Glutamatergic neuron (in vitro differentiated cells): ENCODE results near the gene HOXB3. TPM values are rescaled to one million over a fixed set of nuclear protein-coding genes. Genes with fewer than 3 reads are reported as not detected.

Experiments
- DNase-seq: peaks from one replicate; pipeline ENCODE4 v3.0.0; 2022
- H3K27ac Mint-ChIP-seq: one replicate; pipeline ENCODE4 v1.8.0; 2020; ENCODE audit warnings: mild to moderate bottlenecking, mixed read lengths, inconsistent platforms; ENCODE audit not compliant: unreplicated experiment
- H3K27me3 Mint-ChIP-seq: one replicate; pipeline ENCODE4 v1.8.0; 2020; ENCODE audit warnings: mild to moderate bottlenecking, moderate library complexity, mixed read lengths, inconsistent platforms; ENCODE audit not compliant: unreplicated experiment
- H3K36me3 Mint-ChIP-seq: one replicate; pipeline ENCODE4 v1.8.0; 2020; ENCODE audit warnings: mild to moderate bottlenecking, mixed read lengths, inconsistent platforms; ENCODE audit not compliant: unreplicated experiment
- H3K4me1 Mint-ChIP-seq: one replicate; pipeline ENCODE4 v1.8.0; 2020; ENCODE audit warnings: mild to moderate bottlenecking, low read depth, mixed read lengths, inconsistent platforms; ENCODE audit not compliant: unreplicated experiment
- H3K4me3 Mint-ChIP-seq: one replicate; pipeline ENCODE4 v1.8.0; 2020; ENCODE audit warnings: mild to moderate bottlenecking, mixed read lengths, inconsistent platforms; ENCODE audit not compliant: unreplicated experiment
- H3K9me3 Mint-ChIP-seq: one replicate; pipeline ENCODE4 v1.8.0; 2020; ENCODE audit warnings: mild to moderate bottlenecking, moderate library complexity, mixed read lengths, inconsistent platforms; ENCODE audit not compliant: unreplicated experiment
- CTCF ChIP-seq: fragments of 200-600 bp; sonication (generic); IDR thresholded peaks from one replicate; pipeline ENCODE4 v1.5.0; 2021; ENCODE audit not compliant: partially characterized antibody, unreplicated experiment
- total RNA-seq: library from RNA; stranded (reverse); fragmentation: NEBNext Ultra II Directional; extraction: Animal tissue kit (Norgen Biotek cat#: 25700); gene quantifications from one replicate; pipeline ENCODE4 v1.2.1, GENCODE V29; 2021; ENCODE audit not compliant: unreplicated experiment

Gene HOXB3
- total RNA-seq, 1 donor from 2014 or later = not detected

GRCh38 chr17:48504953-48505352 lies 85.1 kb downstream of the HOXB3 start:
- no peaks in the 10 kb centered on the region for H3K36me3 Mint-ChIP-seq
- H3K4me1 Mint-ChIP-seq = no peaks in the 10 kb centered on the region
- H3K27ac Mint-ChIP-seq = no peak overlapping the region
- H3K27me3 Mint-ChIP-seq = peaks cover 6% of the 10 kb centered on the region
- H3K9me3 Mint-ChIP-seq = no peaks in the 10 kb centered on the region
- no peak overlapping the region for H3K4me3 Mint-ChIP-seq
- no peak for TF ChIP-seq CTCF
- no peak for DNase-seq

GRCh38 chr17:48503747-48504146 lies 86.3 kb downstream of the HOXB3 start:
- H3K27ac Mint-ChIP-seq = no peak overlapping the region
- no peaks in the 10 kb centered on the region for H3K4me1 Mint-ChIP-seq
- H3K9me3 Mint-ChIP-seq = no peaks in the 10 kb centered on the region
- TF ChIP-seq CTCF = no peak
- H3K27me3 Mint-ChIP-seq = peaks cover 4% of the 10 kb centered on the region
- no peak for DNase-seq
- H3K4me3 Mint-ChIP-seq = no peak overlapping the region
- no peaks in the 10 kb centered on the region for H3K36me3 Mint-ChIP-seq

- Mint-ChIP-seq H3K27me3 (peaks cover 4% of the 10 kb centered on the region), H3K36me3 (no peaks in the 10 kb centered on the region), H3K9me3 (no peaks in the 10 kb centered on the region), H3K27ac (no peak overlapping the region), H3K4me3 (no peak overlapping the region), H3K4me1 (no peaks in the 10 kb centered on the region)
- TF ChIP-seq CTCF = no peak
- DNase-seq = no peak
Observed at GRCh38 chr17:48502901-48503300, 87.1 kb downstream of the HOXB3 start.

GRCh38 chr17:48502312-48502711 lies 87.7 kb downstream of the HOXB3 start:
- H3K4me3 Mint-ChIP-seq = no peak overlapping the region
- H3K27ac Mint-ChIP-seq = no peak overlapping the region
- no peaks in the 10 kb centered on the region for H3K4me1 Mint-ChIP-seq
- no peaks in the 10 kb centered on the region for H3K36me3 Mint-ChIP-seq
- peaks cover 4% of the 10 kb centered on the region for H3K27me3 Mint-ChIP-seq
- DNase-seq = no peak
- no peaks in the 10 kb centered on the region for H3K9me3 Mint-ChIP-seq
- no peak for TF ChIP-seq CTCF

- Mint-ChIP-seq H3K4me1 (no peaks in the 10 kb centered on the region), H3K36me3 (no peaks in the 10 kb centered on the region), H3K9me3 (no peaks in the 10 kb centered on the region), H3K27ac (no peak overlapping the region), H3K4me3 (no peak overlapping the region), H3K27me3 (peaks cover 4% of the 10 kb centered on the region)
- TF ChIP-seq CTCF = no peak
- no peak for DNase-seq
Observed at GRCh38 chr17:48500435-48501426, 89.3 kb downstream of the HOXB3 start.
